Osteoblast (primary cell): ENCODE results near the gene SERINC4. TPM values are rescaled to one million over a fixed set of nuclear protein-coding genes. Genes with fewer than 3 reads are reported as not detected.
A peak's percentile ranks its signal among the peaks of the same experiment; 100 is the strongest.

ENCODE experiments used
- DNase-seq: peaks from one replicate; pipeline ENCODE4 v3.0.0; 2011; ENCODE audit warnings: low spot score, mixed read lengths; ENCODE audit not compliant: insufficient read length; ENCODE audit errors: missing footprints
- H2AFZ ChIP-seq: 2 replicates; pipeline ENCODE4 v1.6.0; 2011; ENCODE audit warnings: mild to moderate bottlenecking, low read length
- H3K27ac ChIP-seq: 2 replicates; pipeline ENCODE4 v1.5.1; 2011; ENCODE audit warnings: mild to moderate bottlenecking, low read depth, low read length, moderate library complexity
- H3K27me3 ChIP-seq: 2 replicates; pipeline ENCODE4 v1.6.0; 2012; ENCODE audit warnings: mild to moderate bottlenecking, control low read depth, inconsistent platforms, low read length, moderate library complexity; ENCODE audit not compliant: insufficient read depth
- H3K36me3 ChIP-seq: 2 replicates; pipeline ENCODE4 v1.5.1; 2011; ENCODE audit warnings: mild to moderate bottlenecking, low read length, control low read depth, moderate library complexity; ENCODE audit not compliant: insufficient read depth
- H3K4me1 ChIP-seq: 2 replicates; pipeline ENCODE4 v1.5.1; 2011; ENCODE audit warnings: mild to moderate bottlenecking, low read length, control low read depth, moderate library complexity; ENCODE audit not compliant: insufficient read depth
- H3K4me2 ChIP-seq: 2 replicates; pipeline ENCODE4 v1.6.0; 2011; ENCODE audit warnings: mild to moderate bottlenecking, low read length; ENCODE audit not compliant: insufficient read depth
- H3K4me3 ChIP-seq: fragments of 200-600 bp; sonication (generic); 3 replicates; pipeline ENCODE4 v1.5.1; 2012; ENCODE audit warnings: mild to moderate bottlenecking, low read length, inconsistent platforms; ENCODE audit not compliant: insufficient read depth
- H3K79me2 ChIP-seq: 2 replicates; pipeline ENCODE4 v1.6.0; 2012; ENCODE audit warnings: mild to moderate bottlenecking, low read length, control low read depth, inconsistent platforms; ENCODE audit not compliant: insufficient read depth
- H3K9me3 ChIP-seq: 2 replicates; pipeline ENCODE4 v1.5.1; 2011; ENCODE audit warnings: low read depth, low read length, control low read depth
- H4K20me1 ChIP-seq: 2 replicates; pipeline ENCODE4 v1.6.0; 2012; ENCODE audit warnings: mild to moderate bottlenecking, low read length, control low read depth; ENCODE audit not compliant: insufficient read depth
- total RNA-seq: library from RNA; depleted of rRNA; stranded (reverse); fragments of >200 nt; gene quantifications from 2 replicates; pipeline ENCODE4 v1.2.3, GENCODE V29; 2012
- TF ChIP-seq, protein P1 (sequence below): IDR thresholded peaks from 2 replicates; pipeline ENCODE4 v1.5.1; 2011; ENCODE audit warnings: mild to moderate bottlenecking, low read depth, low read length, moderate library complexity; ENCODE audit errors: extremely low read depth

The SERINC4 gene
- total RNA-seq, 1 donor, result not detected

DNA sequence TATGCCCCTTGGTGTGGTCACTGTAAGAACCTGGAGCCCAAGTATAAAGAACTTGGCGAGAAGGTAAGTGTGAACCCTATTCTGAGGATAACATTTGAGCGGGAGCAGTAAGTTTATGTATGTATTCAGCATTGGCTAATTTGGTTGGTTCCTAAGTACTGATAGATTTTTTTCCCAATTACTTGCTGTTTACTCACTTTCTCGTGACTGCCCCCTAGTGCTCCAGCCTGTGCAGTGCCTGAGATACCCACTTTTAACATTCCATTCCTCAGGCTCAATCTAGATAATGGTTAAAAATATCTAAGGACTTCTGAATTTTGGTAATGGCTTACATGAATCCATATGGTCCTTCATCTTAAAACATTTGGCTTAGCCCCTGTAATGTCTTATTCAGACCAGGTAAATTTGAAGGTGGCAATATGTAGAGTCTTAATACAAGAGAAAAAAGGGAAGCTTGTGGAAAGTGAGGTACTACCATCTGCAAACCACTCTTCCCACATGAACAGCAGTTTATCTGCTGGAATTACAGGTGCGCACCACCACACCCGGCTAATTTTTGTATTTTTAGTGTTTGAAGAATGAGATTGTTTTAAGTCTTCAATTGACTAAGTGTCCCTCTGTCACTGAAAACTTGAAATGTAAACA is 30.3 kb downstream of the SERINC4 start:
- Histone ChIP-seq H3K4me3 (no peak overlapping the region), H3K36me3 (peaks cover 96% of the 10 kb centered on the region), H3K27ac (no peak overlapping the region), H3K9me3 (no peaks in the 10 kb centered on the region), H2AFZ (no peak overlapping the region), H3K4me1 (no peaks in the 10 kb centered on the region), H3K4me2 (no peak overlapping the region), H4K20me1 (peaks cover 13% of the 10 kb centered on the region), H3K79me2 (no peaks in the 10 kb centered on the region), H3K27me3 (no peaks in the 10 kb centered on the region)
- TF ChIP-seq, protein P1, sequence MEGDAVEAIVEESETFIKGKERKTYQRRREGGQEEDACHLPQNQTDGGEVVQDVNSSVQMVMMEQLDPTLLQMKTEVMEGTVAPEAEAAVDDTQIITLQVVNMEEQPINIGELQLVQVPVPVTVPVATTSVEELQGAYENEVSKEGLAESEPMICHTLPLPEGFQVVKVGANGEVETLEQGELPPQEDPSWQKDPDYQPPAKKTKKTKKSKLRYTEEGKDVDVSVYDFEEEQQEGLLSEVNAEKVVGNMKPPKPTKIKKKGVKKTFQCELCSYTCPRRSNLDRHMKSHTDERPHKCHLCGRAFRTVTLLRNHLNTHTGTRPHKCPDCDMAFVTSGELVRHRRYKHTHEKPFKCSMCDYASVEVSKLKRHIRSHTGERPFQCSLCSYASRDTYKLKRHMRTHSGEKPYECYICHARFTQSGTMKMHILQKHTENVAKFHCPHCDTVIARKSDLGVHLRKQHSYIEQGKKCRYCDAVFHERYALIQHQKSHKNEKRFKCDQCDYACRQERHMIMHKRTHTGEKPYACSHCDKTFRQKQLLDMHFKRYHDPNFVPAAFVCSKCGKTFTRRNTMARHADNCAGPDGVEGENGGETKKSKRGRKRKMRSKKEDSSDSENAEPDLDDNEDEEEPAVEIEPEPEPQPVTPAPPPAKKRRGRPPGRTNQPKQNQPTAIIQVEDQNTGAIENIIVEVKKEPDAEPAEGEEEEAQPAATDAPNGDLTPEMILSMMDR, result peak; percentile 83
- peak; percentile 90 for DNase-seq

DNA sequence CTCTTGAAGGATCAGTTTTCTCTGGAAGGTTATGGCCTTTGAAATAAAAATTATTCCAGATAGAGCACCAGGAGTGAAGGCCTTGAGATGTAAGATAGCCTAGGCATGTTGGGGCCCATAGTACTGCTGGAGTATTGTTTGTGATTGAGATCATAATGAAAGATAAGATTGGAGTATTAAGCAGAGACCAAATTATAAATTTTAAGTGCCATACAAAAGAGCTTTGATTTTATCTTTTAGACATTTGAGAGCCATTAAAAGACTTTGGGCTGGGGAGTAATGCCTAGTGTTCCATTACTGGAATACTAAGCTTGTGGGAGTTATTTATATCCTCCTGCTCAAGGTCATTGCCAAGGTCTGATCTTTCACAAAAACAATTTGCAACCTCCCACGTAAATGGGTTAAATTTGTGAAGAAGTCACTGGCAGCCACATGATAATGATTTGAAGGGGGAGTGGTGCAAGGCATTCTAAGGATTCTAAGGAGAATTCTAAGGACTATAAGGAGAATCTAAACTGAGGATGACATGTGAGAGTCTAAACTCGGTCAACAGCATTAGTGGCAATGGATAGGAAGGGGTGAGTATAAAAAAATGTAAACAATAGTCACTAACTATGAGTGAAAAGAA is 36.1 kb downstream of the SERINC4 start:
- Histone ChIP-seq H4K20me1 (peaks cover 16% of the 10 kb centered on the region), H3K27ac (no peak overlapping the region), H3K27me3 (no peaks in the 10 kb centered on the region), H3K4me3 (no peak overlapping the region), H3K36me3 (peaks cover 92% of the 10 kb centered on the region), H3K4me1 (no peaks in the 10 kb centered on the region), H2AFZ (no peak overlapping the region), H3K9me3 (no peaks in the 10 kb centered on the region), H3K79me2 (peaks cover 16% of the 10 kb centered on the region), H3K4me2 (no peak overlapping the region)
- DNase-seq, result no peak
- TF ChIP-seq, protein P1, result no peak

DNA sequence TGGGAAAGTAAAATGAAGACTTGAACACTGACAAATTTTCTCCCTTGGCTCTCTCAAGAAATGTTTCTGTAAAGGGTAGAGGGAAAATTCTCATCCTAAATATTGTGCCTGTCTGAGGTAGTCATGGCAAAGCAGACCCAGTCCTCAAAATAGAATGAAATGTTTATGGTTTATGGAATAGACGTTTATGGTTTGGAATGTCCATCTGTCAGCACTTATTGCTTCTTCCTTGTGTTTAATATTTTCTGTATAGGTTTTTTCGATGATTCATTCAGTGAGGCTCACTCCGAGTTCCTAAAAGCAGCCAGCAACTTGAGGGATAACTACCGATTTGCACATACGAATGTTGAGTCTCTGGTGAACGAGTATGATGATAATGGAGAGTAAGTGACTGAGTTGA is 37.2 kb downstream of the SERINC4 start:
- Histone ChIP-seq H3K4me2 (no peak overlapping the region), H2AFZ (no peak overlapping the region), H3K27ac (no peak overlapping the region), H3K9me3 (no peaks in the 10 kb centered on the region), H3K27me3 (no peaks in the 10 kb centered on the region), H3K79me2 (peaks cover 21% of the 10 kb centered on the region), H3K4me3 (no peak overlapping the region), H3K4me1 (no peaks in the 10 kb centered on the region), H3K36me3 (peaks cover 91% of the 10 kb centered on the region), H4K20me1 (peaks cover 16% of the 10 kb centered on the region)
- DNase-seq, result no peak
- TF ChIP-seq, protein P1, result no peak

DNA sequence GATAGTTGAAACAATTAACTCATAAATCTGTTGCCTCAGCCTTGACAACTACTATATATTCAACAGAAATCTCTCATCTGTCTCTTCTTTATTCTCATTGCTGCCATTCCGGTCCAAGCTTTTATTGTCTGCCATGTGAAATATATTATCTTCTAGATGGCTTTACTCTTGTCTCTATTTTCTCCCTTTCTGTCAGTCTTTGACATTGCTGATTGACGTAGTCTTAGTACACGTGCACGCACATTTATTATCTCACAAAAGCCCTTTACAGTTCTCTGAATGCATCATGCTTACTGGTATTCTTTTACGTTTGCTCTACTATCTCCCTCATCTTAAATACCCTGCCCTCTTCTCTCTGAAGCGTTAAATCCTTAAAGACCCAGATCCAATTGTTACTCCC is 48.1 kb downstream of the SERINC4 start:
- Histone ChIP-seq H3K4me2 (no peak overlapping the region), H3K27me3 (no peaks in the 10 kb centered on the region), H3K4me3 (no peak overlapping the region), H3K4me1 (peaks cover 11% of the 10 kb centered on the region), H4K20me1 (peaks cover 81% of the 10 kb centered on the region), H3K9me3 (no peaks in the 10 kb centered on the region), H3K27ac (no peak overlapping the region), H3K79me2 (peaks cover 97% of the 10 kb centered on the region), H3K36me3 (peaks cover 48% of the 10 kb centered on the region), H2AFZ (no peak overlapping the region)
- TF ChIP-seq, protein P1, result no peak
- no peak for DNase-seq
